HT1080 (cell line): Measurements from ENCODE around the gene ADAMTS7. TPM values are rescaled to one million over a fixed set of nuclear protein-coding genes. Genes with fewer than 3 reads are reported as not detected.
"Not testable (repeated sequence)": the region's sequence is repeated elsewhere in the genome, so short reads cannot be mapped to it uniquely, and the experiment has no call there.

Source experiments
- DNase-seq: peaks from one replicate; pipeline ENCODE4 v3.0.0-alpha.2; 2015; ENCODE audit warnings: low read depth
- total RNA-seq: library from RNA; depleted of rRNA; stranded (reverse); fragments of >200 nt; shearing (Covaris generic); gene quantifications from 2 replicates; pipeline ENCODE4 v1.2.3, GENCODE V29; 2014

Gene ADAMTS7
- total RNA-seq, 1 experiment from 2014 or later: 0.96 TPM

DNA sequence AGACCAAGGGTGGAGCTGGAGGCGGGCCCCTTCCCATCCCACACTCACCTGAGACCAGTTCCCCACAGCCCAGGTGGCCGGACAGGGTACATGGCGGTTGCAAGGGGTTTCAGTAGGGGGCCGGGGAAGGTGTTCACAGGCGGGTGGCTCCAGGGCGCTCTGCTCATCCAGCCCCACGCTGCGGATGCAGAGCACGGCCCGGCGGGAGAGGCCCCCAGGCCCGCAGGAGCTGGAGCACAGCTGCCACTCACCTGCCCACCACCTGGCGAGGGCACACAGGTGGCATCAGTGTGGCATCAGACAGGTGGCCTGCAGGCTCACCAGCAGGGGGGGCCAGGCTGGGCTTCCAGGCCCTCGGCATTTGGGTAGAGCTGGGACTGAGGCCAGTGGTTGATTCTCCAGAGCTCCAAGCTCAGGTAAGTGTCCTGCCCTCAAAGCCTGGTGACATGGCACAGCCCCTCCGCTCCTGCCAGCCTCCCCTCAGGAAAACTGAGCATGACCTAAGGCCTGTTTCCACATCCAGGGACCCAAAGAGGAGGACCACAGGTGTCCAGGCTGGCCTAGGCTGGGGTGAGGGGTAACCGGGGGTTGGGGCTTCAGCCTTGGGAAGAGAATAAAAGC, 43.8 kb downstream of the ADAMTS7 start:
- no peak for DNase-seq

DNA sequence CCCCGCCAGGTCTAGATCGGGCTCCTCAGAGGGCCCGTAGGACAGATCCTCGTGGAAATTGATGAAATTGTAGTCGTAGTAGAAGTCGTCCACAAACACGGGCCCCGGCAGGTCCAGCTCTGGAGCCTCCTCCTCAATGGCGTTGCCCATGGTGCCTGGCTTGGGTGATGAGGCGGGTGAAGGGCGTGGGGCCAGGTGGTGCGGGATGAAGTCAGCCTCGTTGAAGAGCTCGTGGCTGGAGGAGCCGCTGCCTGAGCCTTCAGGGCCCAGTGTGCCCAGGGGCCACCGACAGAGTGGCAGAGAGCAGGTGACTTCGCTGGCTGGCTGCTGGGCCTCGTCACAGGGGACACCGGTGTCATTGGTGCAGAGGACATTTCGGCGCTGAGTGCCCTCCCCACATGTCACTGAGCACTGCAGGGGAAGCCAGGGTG, 44.6 kb downstream of the ADAMTS7 start:
- not testable (repeated sequence) for DNase-seq

DNA sequence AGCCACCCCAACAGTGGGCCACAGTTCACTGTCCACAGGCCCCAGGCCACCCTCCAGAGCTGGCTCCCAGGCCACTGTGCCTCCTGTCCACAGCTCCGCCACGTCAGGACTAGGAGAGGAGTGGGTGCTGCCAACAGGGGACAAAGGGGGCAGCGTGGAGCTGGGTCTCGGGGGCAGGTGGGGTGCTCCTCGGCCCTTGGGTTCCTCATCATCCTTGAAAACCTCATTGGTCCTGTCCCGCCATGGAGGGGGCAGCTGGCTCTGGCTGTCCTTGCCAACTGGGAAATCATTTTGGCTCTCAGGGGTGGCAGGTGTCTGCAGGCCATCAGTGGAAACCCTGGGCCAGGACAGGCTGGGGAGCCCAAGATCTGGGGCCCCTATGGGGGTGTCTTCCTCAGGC, 45.2 kb downstream of the ADAMTS7 start:
- DNase-seq: no peak

DNA sequence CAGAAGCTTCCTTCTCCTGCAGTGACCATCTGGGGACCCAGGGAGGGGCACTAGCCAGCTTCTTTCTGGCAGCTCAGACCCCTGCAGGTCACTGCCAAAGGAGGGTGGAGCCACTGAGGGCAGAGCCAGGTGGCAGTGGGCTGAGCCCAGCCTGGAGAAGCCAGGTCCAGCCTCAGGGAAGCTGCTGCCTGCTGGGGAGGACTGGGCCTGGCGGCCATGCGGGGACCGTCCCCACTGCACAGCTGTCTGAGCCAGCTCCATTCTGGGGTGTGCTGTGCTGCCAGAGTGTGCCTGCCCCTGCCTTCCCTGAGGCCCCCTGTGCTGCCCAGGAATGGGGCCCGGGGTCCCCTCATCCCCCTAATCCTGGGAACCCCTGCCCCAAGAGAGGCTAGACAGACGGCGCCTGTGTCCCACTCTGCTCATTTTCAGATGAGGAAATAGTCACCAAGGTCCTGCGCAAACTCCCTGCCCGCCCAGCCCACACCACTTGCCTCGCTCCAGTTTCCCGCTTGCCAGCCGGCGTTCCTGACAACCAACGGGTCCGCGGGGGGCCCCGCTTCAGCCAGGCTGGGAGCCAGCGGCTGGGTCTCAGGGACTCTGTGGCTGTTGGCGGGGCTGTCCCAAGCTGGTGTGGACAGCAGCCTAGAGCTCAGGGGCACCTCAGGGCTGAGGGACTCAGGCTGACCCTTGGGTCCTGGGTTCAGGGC, 46.0 kb downstream of the ADAMTS7 start:
- not testable (repeated sequence) for DNase-seq

DNA sequence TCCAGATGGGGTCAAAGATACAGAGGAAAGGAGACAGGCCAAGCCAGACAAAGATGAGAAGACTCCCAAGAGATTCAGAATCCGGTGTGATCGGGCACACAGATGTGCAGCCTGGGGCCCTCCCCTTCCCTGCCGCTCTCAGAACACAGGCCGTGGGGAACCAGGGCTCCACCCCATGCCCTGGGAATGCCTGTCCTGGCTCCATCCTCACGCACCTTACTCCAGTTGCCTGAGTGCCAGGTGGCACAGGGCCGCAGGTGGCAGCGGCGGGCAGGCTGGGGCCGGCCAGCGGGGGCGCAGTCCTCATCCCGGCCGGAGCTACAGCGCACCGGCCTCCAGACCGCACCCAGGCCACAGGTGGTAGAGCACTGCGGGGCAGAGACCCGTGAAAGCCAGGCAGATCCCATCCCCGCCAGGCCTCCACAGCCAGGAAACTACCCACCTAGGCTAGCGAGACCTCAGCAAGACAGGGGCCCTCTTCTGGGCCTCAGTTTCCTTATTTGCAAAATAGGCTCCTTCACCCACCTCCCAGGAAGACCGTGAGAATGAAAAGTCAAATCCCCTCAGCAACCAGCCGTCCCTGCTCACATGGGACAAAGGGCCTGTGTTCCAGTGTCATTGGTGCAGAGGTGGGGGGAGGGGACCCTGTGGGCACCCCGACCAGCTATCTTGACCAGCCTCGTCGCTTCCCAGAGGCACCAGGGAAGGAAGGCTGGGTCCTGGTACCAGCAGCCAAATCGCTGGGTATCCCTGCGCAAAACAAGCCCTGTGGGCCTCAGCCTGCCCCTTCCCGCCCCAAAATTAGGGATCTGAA, 46.7 kb downstream of the ADAMTS7 start:
- DNase-seq: not testable (repeated sequence)

DNA sequence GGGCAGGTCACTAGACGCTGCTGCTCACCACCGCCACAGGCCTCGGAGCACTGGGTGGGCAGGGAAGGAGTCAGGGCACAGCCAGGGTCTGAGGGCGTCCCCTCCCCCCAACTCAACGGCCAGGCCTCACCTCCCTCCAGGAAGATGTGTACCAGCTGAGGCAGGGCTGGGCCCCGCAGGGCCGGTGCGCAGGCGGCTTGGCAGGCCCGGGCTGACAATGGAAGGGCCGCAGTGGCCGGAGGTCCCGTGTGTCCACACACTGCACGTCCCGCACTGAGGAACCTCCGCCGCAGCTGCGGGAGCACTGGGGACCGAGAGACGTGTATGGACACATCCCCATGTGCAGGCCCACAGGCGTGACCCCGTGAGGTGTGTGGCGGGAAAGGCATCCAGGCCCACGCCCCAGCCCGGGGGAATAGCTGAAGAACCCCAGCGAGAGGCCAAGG, 47.4 kb downstream of the ADAMTS7 start:
- no peak for DNase-seq

DNA sequence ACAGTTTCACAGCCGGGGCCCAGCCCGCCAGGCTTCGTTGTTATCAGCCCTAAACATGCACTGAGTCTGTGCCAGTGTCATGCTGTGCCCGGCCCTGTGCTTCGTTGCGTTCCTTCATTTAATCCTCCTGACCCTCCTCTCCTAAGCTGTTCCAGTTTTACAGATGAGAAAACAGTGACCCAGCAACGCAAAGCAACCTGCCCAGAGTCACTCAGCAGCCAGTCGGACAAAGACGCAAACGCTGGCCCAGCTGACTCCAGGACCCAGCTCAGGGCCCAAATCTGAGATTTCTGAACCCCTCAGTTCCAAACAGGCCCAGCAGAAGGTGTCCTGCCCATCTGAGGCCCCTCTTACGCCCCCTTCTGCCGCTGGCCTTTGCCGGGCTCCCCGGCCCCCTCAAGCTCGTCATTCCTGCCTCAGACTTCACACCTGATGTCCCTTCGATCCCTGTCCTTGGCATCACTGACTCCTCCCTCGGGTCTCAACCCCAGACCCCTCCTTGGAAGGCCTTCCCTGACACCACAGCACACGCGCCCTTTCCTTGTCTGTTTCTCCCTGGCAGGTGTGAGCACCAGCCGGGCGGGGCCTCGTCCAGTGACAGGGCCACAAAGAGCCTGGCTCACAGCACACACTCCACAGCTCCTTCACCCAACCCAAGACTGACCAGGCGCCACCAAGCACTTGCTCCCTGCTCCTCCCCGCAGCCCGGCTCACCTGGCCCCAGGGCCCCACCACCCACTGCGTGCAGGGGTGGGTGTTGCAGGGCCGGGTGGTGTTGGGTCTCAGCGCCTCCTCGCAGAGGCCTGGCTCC, 48.1 kb downstream of the ADAMTS7 start:
- no peak for DNase-seq

DNA sequence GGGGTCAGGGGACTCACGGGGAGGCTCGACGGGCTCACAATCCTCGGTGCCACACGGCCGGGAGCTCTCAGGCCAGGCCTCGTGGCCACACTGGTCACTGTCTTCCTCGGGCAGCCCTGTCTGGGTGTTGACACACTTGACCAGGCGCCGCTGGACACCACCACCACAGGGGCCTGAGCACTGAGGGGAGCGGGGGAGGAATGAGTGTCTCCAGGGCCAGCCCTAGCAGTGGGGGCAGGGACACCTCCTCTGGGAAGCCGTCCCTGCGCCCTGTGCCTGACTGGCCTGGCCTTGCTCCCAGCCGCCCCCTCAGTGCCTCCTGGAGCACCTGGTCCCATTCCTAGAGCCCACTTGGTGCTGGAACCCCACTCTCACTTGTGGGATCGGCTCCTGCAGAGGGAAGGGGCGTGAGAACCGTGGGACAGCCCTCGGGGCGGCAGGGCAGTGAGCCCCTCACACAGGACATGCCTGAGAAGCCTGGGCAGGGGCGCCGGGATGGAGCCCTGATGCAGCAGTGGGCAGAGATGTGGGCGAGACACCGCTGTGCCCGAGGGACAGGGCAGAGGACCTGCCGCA, 48.8 kb downstream of the ADAMTS7 start:
- not testable (repeated sequence) for DNase-seq

DNA sequence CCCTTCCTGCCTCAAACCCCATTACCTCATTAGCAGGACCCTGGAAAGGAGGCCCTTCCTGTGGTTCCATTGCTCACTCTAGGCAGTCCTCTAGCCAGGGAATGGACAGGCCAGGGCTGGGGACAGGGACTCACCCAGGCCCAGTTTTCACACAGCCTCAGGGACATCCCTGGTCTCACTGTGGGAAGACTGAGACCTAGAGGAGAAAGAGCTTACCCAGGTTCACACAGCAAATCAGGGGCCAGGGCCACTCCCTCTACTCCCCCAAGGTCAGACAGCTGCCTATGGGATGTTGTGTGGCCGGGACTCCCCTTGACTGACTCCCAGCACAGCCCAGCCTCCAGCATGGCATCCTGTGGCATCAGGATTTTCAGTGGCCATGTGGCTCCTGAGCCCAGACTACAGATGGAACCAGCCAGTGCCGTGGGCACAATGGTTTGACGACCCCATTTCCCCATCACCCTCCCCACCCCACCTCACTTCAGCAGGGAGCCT, 49.3 kb downstream of the ADAMTS7 start:
- DNase-seq: no peak

DNA sequence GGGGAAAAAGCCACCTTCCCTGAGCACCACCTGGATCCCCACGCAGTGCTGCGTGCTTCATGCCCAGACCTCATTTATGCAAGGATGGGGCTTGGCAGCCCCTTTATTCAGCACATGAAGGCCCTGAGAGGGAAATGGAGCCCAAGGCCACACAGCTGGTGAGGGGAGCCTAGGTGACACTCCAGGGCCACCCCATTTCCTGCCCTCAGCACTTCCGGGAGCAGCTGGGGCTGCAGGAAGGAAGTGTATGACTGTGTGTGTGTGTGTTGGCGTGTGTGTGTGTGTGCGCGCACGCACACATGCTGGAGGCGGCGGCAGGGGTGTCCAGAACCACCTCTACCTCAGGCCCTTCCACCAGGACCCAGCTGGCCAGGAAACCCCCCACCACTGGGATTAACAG, 49.8 kb downstream of the ADAMTS7 start:
- DNase-seq: peak; percentile 17

DNA sequence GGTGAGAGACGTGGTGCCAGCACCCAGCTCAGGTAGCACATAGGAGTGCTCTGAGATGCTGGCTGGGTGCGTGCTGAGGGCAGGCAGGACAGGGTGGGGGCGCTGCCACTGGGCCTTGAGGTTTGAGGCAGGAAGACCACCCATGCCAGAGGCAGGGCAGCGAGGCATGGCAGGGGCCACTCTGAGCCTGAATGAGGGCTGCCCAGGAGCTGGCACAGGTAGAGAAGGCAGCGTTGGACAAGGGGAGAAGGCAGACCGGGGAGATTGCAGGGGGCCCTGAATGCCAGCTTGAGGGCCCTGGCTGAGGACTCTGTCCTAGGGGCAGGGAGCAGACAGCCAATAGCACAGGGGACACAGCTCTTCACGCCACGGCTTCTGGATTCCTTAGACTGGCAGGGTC, 50.2 kb downstream of the ADAMTS7 start:
- no peak for DNase-seq

DNA sequence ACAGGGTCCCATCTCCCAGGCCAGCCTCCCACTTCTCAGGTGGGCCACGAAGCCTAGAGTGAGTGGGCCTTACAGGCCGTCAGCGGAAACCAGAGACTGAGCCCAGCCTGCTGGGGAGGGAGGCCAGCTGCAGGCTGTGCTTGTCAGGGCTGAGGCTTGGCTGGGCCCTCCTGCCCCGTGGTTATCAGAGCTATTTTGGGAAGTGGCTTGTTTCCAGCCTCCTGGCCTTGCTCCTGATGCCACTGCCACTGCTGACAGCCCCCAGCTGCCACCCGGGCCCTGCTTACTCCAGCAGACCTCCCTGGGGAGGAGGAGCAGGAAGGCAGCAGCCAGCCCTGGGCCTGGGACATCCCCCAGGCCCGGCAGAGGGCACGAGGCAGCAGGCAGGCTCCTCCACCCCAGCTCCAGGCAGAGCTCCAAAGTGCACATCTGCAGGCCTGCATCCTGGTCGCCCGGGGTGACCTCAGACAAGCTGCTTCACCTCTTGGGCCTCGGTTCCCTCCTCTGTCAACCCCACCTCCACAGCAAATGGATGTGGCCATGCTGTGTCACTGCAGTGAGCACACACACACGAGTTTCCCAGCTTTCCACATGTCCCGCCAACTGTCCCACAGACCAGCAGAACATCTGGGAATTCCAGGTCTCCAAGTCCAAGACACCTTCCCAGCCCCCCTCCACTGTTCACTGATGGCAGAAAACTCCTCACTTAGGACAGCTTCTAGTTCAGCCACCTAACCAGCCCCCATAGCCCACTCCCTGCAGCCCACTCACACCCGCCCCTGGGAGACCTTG, 51.0 kb downstream of the ADAMTS7 start:
- DNase-seq: not testable (repeated sequence)

DNA sequence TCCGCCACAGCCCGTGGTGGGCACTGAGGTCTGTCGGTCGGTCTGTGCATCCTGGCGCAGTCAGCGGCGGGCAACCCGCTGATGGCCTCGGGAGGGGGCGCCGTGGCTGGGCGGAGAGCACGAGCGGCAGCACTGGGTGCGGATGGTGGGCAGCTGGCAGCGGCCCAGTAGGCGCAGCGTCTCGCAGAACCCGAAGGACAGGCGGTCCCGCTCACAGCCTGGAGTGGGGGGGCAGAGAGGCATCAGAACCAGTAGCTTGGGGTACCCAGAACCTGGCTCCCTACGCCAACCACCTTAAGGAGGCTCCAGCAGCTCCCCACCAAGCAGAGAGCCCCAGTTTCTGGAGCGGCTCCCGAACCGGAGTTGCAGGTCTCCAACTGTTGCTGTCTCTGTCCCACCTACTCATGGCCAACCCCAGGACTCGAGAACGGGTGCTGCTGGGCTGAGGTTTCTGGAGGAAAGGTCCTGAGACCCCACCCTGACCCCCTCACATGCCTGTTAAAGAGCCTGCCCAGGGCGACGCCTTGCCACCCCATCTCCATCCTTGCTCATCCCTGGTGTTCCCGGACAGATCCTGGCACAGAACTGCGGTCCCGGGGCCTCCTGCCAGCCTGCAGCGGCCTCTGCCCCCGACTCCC, 51.8 kb downstream of the ADAMTS7 start:
- not testable (repeated sequence) for DNase-seq

DNA sequence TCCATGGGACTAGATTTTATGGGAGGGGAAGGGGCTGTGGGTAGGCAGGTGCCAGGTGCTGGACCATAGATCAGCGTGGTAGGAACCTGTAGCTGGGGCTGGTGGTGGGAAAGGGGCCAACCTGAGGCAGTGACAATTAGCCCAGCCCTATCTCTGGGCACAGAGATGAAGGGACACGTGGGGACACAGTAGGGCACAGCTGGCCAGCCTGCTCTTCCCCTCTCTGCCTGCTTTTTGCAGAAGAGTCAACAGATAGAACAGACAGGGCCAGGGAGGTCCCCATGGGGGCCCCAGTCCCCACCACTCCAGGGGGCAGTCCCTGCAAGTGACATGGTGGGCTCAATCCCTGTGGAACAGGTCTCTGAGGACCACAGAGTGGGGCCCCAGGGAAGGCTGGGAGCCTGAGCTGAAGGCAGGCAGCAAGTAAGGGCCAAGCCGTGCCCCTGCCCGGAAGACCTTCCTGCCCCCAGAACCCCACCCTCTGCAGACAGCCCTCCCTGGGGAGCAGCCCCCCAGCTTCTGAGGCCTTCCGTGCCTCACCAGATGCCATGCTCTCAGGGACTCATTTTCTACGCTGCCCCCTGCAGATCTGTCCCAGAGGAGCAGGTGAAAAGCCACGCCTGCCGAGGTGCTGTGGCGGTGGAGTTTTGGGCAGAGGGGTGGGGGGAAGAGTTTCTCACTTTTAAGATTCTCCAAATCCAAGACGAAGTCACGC, 52.6 kb downstream of the ADAMTS7 start:
- DNase-seq: not testable (repeated sequence)

DNA sequence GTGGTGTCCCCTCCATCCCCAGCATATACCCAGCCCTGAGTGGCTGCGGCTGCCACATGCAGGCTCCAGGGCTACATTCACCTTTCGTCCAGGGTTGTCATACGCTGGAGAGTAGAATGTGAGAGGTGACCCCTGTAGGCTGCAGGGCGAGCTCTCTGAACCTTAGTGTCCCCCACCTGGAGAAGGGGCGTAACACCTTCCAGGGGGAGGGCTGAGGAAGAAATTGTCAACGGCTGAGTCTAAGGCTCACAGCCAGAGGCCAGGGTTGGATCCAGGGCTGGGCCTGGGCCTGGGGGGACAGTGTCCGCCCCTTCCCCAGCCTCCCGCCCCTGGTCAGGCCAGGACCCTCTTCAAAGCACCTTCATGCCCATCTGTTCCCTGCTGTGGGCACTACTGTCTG, 53.2 kb downstream of the ADAMTS7 start:
- not testable (repeated sequence) for DNase-seq

DNA sequence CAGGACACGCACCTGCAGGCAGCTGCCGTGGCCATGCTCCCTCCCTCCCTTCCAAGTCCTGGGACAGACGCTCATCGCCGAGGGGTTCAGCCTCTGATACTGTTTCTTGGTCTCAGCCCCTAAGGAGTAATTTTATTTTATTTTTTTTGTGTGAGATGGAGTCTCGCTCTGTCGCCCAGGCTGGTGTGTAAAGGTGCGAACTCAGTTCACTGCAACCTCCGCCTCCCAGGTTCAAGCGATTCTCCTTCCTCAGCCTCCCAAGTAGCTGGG, 53.7 kb downstream of the ADAMTS7 start:
- DNase-seq: no peak

DNA sequence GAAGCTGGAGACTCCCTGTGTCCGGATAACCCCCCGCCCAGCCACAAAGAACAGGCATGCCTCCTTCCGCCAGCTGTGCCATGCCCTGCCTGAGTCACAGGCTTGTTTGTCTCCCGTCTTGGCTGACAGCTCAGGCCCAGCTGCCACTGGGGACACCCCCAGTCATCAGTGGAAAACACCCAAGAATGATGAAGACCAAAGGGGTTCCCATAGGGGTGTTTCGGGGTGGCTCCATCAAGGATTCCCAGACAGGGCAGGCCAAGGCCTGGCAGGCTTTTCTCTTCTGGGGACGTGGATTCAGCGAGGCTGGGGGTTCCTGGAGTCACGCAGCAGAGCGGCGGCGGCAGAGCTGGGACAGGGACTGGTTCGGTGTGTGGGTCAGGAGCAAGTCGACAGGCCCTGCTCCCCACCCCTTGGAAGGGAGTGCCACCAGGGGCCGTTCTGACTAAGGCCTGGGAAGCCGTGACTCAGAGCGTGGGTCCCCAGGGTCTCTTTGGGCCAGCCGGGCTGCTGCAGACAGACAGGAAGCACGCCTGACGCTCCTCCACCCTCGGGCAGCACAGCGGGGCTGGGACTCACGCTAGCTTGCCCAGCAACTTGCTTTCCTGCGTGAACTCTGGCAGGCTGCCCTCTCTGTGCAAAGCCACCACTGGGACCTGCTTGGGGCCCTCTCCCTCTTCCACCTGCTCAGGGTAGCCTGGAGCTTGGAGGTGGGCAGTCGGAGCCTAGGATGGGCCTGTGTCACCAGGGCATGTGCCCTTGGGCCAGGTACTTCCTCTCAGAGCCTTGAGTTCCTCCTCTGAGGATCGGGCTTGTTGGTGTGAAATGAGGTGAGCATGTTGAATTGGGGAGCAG, 54.3 kb downstream of the ADAMTS7 start:
- DNase-seq: peak; percentile 76
